HG03064 (cell line): Measurements from ENCODE around the gene NAIF1.
"Not testable (repeated sequence)": the region's sequence is repeated elsewhere in the genome, so short reads cannot be mapped to it uniquely, and the experiment has no call there.

Experiments
- ATAC-seq: cut with Tn5 transposase; IDR thresholded peaks from one replicate; pipeline ENCODE4 v1.9.1; 2021; ENCODE audit warnings: low read depth; ENCODE audit not compliant: unreplicated experiment

Gene NAIF1

GRCh38 chr9:128040783-128041182, 26.3 kb downstream of the NAIF1 start:
- not testable (repeated sequence) for ATAC-seq

DNA sequence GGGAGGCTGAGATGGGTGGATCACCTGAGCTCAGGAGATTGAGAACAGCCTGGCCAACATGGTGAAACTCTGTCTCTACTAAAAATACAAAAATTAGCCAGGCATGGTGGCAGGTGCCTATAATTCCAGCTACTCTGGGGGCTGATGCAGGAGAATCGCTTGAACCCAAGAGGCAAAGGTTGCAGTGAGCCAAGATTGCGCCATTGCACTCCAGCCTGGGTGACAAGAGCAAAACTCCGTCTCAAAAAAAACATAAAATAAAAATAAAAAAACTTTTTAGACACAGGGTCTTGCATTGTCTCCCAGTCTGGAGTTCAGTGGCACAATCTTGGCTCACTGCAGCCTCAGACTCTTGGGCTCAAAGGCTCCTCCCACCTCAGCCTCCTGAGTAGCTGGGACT, 30.6 kb downstream of the NAIF1 start:
- ATAC-seq: not testable (repeated sequence)

DNA sequence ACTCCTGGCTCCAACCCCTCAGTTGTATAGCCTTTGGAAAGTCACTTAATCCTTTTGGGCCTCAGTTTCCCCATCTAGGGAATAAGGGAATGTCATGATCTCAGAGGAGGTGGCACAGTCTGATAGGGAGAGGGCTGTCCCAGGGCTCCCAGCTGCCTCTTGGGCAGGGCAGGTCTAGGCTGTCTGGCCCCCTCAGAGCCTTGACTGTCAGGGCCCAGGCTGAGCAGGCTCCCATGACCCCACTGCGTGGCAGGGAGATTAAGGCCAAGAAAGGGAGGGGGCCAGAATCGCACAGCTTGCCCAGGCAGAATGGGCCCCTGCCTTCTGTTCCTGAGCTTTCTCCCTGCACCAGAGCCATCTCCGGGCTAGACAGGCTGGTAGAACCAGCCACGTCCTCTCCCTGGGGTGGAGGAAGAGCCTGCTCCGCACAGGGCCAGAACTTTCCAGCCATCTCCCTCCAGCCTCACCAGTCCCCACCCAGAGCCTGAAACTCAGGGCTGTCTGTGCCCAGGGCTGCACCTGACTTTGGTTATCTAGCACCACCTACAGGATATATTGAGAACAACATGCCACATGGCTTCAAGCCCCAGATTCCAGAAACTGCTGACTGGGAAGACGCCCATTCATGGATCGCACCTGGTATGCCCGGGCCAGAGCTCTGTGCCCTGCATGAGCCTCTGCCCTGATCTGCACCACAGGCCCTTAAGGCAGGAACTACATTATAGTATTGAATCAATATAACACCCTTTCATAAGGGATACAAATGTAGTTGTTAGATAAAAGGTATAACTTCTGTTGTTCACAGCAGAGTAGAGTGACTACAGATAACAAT, 32.1 kb downstream of the NAIF1 start:
- ATAC-seq: no peak

- ATAC-seq: no peak
Observed at GRCh38 chr9:128033609-128034008, 33.5 kb downstream of the NAIF1 start.

GRCh38 chr9:128027705-128028104, 39.4 kb downstream of the NAIF1 start:
- no peak for ATAC-seq

DNA sequence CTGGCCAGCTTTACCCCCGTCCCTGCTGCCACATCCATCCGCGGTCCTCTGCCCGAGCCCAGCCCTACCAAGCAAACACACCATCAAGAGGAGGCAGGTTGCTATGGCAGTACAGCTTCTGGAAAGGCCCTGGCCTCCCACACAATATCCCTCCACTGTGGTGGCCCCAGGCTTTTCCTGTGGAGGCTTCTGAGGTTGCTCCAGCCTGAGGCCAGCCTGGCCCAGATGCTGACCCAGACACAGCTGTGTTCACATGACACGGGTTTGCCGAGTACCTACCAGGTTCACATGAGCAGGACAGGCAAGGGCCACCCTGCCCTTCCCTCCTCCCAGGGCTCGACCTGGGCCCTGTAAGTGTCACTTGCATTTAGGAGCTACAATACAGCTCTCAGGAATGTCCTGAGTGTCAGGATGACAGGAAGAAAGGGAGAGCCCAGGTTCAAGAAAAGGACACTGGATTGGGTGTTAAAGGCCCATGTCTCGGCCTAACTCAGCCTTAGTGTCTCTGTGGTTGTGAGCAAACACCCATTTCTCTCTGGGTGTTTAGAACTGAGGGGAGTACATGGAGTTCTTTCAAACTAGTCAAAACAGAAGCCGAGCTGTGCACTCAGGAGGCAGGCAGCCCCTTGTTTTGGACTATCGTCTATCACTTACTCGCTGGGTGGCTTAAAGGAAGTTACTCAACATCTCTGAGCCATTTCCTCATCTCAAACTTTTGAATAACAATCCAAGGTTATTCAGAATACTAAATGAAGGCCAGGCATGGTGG, 40.2 kb downstream of the NAIF1 start:
- ATAC-seq: no peak

DNA sequence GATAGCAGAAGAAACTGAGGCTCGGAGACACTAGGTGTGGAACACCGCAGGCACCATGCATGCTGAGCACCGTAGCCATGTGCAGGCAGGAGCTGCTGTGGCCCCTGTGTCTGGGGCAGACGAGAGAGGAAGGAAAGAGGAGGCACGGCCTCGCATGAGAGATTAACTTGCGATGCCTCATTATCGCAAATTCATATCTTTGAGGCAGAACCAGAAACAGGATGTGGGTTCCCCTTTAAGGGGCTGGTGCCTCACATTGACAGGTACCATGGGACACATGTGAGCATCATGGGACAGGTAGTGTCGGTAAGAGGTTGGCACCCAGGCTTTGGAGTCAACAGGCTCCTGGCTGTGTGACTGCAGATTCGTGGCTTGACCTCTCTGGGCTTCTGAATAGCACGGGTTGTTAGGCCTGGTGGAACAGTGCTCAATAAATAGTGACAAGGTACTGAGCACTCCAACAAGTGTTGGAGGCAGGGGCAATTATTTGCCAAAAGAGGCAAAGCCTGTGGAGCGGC, 40.8 kb downstream of the NAIF1 start:
- no peak for ATAC-seq

DNA sequence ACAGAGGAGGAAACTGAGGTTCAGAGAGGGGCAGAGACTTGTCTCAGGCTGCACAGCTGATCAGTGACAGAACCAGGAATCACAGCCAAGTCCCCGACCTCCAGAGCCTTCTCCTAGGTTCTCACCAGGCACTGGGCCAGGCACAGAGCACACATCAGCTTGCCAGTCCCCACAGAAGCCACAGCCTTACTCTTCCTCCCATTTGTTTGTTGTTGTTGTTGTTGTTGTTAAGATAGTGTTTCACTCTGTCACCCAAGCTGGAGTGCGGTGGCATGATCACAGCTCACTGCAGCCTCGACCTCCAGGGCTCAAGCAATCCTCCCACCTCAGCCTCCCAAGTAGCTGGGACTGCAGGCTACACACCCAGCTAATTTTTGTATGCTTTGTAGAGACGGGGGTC, 41.4 kb downstream of the NAIF1 start:
- no peak for ATAC-seq

DNA sequence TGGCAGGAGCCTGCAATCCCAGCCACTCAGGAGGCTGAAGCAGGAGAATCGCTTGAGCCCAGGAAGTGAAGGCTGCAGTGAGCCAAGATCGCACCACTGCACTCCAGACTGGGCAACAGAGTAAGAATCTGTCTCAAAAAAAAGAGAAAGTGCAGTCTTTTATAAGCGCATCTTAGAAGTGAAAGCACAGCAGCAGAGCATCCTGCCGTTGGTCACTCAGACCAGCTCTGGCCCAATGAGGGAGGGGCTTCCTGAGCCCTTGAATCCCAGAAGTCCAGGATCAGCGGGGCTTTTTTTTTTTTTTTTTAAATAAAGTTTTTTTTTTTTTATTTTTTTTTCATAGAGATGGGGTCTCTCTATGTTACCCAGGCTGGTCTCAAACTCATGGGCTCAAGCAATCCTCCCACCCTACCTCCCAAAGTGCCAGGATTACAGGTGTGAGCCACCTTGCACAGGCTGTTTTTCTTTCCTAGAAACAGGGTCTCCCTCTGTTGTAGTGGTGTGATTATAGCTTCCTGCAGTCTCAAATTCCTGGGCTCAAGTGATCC, 42.3 kb downstream of the NAIF1 start:
- ATAC-seq: no peak

DNA sequence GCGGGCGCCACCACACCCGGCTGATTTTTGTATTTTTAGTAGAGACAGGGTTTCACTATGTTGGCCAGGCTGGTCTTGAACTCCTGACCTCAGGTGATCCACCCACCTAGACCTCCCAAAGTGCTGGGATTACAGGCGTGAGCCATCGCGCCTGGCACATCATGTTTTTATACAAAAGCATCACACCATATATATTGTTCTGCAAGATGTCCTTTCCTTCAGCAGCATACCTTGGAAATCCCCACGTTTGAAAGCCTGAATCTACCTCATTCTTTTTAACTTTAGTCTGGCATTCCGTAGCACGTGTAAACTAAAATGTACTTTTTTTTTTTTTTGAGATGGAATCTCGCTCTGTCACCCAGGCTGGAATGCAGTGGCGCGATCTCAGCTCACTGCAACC, 43.4 kb downstream of the NAIF1 start:
- ATAC-seq: not testable (repeated sequence)

DNA sequence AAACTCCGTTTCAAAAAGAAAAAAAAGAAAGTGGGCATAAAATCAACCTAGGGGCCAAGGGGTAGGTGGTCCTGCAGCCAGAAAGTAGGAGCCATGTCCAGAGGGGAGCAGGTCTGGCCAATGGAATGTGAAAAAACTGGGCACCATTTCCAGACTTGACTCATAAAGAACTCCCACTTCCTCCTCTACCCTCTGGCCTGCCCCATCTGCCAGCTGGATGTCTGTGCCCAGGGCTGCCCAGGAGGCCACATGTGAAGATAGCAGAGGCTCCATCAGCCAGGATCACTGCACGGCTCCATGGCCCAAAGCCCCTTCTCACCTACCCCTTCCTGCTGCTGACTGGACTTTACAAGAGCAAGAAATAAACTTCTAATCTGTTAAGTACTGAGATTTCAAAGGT, 44.2 kb downstream of the NAIF1 start:
- ATAC-seq: no peak

GRCh38 chr9:128021098-128021497, 46.0 kb downstream of the NAIF1 start:
- no peak for ATAC-seq

DNA sequence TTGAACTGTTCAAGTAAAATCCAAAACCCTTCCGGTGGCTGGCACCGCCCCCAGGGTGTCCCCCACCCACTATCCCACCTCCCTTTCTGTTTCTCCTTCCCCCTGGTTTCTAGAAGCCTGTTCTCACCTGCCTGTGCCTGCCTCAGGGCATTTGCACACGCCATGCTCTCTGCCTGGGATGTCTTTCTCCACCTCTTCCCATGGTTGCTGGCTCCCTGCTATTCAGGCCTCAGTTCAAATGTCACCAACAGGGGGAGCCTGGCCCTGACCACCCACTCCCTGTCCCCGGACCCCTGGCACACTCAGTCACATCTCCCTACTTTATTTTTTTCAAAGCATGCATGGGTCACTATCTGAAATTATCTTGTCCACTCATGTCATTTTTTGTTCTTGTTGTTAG, 46.4 kb downstream of the NAIF1 start:
- no peak for ATAC-seq

DNA sequence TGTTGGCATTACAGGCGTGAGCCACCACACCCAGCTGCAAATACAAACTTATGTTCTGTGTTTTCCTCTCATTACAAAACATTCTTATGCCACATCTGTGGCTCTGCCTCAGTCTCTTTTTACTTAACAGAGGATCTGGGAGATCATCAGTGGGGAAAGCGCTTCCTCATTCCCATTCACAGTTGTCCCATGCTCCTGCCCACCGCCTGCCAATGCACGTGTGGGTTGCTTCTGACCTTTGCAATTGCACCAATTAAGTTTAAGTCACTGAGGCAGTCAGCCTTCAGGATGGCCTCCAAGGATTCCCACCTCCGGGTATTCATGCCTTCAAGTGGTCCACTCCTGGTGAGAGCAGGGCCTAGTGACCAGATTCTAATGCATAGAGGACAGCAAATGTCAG, 51.4 kb downstream of the NAIF1 start:
- no peak for ATAC-seq
